Esophagus muscularis mucosa (tissue), 4 donors: ENCODE measurements around the gene PRR23E.

Experiments used
- EP300 ChIP-seq: sonication (generic); formaldehyde crosslinking; IDR thresholded peaks from one replicate; pipeline ENCODE4 v1.6.1; 2017; ENCODE audit warnings: antibody characterized with exemption
- POLR2A ChIP-seq: fragments of 450-650 bp; IDR thresholded peaks from one replicate; pipeline ENCODE4 v1.6.1; 2017; ENCODE audit warnings: antibody characterized with exemption, moderate library complexity, mild to moderate bottlenecking, low read depth
- POLR2AphosphoS5 ChIP-seq, 2 donors: sonication (generic); formaldehyde crosslinking; IDR thresholded peaks; one replicate each; pipeline ENCODE4 v1.6.1; 2017; ENCODE audit warnings: antibody characterized with exemption in 2 of 2
- TF ChIP-seq, protein P1 (sequence below), 3 experiments: fragments of 200-600 bp in 2 of 3; fragments of 450-650 bp in 1 of 3; sonication (generic) in 2 of 3; IDR thresholded peaks; one replicate each; pipeline ENCODE4 v1.5.1; 2017 to 2019; ENCODE audit warnings: antibody characterized with exemption in 3 of 3, mild to moderate bottlenecking in 2 of 3, moderate library complexity in 1 of 3

DNA sequence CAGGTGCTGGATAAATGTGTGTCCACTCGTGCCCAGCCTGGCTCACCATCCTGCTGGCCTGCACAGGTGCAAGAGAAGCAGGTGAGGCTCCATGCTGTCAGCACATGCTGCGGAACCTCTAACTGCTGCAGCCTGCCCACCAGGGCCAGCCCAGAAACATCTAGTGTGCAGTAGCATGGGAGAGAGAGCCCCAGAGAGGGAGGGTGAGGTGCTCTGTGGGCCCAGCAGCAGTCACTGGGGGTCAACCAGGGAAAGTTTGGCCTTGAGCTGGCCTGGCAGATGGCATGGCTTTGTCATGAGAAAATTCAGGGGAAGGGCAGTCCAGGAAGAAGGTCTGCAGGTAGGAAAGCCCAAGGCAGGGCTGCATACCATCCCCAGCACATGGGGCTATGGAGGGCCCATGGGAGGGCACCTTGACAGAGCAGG, 18.2 kb upstream of the PRR23E start:
- TF ChIP-seq, protein P1, sequence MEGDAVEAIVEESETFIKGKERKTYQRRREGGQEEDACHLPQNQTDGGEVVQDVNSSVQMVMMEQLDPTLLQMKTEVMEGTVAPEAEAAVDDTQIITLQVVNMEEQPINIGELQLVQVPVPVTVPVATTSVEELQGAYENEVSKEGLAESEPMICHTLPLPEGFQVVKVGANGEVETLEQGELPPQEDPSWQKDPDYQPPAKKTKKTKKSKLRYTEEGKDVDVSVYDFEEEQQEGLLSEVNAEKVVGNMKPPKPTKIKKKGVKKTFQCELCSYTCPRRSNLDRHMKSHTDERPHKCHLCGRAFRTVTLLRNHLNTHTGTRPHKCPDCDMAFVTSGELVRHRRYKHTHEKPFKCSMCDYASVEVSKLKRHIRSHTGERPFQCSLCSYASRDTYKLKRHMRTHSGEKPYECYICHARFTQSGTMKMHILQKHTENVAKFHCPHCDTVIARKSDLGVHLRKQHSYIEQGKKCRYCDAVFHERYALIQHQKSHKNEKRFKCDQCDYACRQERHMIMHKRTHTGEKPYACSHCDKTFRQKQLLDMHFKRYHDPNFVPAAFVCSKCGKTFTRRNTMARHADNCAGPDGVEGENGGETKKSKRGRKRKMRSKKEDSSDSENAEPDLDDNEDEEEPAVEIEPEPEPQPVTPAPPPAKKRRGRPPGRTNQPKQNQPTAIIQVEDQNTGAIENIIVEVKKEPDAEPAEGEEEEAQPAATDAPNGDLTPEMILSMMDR (IDR thresholded peaks at IDR 0.05): no peak
- TF ChIP-seq POLR2AphosphoS5 (IDR thresholded peaks at IDR 0.05): no peak
- no peak for TF ChIP-seq EP300
- no peak for TF ChIP-seq POLR2A
